ENCODE data around the gene ELL2. TPM values are rescaled to one million over a fixed set of nuclear protein-coding genes. Genes with fewer than 3 reads are reported as not detected.

Gene ELL2
- total RNA-seq, 1 donor from 2014 or later, result 52.1 TPM

DNA sequence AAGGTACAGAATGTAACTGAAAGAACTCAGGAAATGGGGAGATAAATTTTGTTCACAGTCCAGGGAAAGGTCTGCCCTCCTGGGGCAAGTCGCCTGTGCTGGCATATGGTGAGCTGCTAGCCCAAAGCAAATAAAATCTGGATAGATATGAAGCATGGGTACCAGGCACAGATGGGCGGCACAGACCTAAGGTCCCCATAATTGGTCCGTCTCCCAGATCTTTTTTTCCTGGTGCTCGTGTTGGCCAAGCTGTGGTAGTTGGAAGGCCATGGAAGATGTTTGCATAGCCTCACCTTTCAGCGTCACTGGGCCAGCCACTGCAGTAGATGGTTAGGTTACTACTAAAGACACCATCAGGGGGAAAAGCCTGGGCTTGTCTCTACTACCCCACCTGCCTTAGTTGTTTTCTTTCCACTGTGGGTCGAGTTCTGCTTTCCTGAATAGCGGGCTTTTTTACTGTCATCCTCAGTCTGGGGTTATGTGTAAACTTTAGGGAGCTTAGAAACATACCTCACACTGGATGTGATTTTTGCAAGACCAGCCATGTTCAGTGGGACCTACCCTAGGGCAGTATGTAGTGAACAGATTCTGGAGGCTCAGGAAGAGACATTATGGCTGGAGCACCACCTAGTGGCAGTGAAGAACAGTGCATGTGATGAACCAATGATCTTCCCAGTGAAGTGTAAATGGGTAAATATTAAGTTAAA, 114.9 kb downstream of the ELL2 start:
- no peak overlapping the region for H3K4me3 ChIP-seq
- ATAC-seq (peak; percentile 83), DNase-seq (no peak)
- no peaks in the 10 kb centered on the region for H3K27me3 ChIP-seq
- H3K9me3 ChIP-seq, result no peaks in the 10 kb centered on the region
- intact Hi-C loops (cut with DNase I), result loop anchor here (5.0 to 10.0 kb wide), 2 partner anchors 64 to 202 kb away; partner anchors contain the start of gene RFESD
- peak; percentile 94 for TF ChIP-seq CTCF (IDR thresholded peaks at IDR 0.05)
- no peak overlapping the region for H3K27ac ChIP-seq
- H3K4me1 ChIP-seq, result peaks cover 29% of the 10 kb centered on the region
- H3K36me3 ChIP-seq, result no peaks in the 10 kb centered on the region

DNA sequence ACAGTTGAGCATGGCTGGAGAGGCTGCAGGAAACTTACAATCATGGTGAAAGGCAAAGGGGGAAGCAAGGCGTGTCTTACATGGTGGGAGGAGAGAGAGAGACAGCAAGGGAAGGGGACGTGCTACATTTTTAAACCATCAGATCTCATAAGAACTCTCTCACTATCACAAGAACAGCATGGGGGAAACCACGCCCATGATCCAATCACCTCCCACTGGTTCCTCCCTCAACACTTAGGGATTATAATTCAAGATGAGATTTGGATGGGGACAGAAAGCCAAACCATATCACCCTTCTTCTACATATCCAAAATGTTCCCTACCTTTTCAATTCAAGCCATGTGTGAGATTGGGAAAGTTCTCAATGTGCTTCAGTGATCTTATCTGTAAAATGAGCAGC, 116.3 kb downstream of the ELL2 start:
- H3K4me1 ChIP-seq, result peaks cover 30% of the 10 kb centered on the region
- intact Hi-C loops (cut with DNase I), result loop anchor here (5.0 to 10.0 kb wide), 2 partner anchors 63 to 201 kb away; partner anchors contain the start of gene RFESD
- no peak for TF ChIP-seq CTCF (IDR thresholded peaks at IDR 0.05)
- no peaks in the 10 kb centered on the region for H3K27me3 ChIP-seq
- no peaks in the 10 kb centered on the region for H3K36me3 ChIP-seq
- DNase-seq (no peak), ATAC-seq (no peak)
- H3K4me3 ChIP-seq, result no peak overlapping the region
- H3K27ac ChIP-seq, result no peak overlapping the region
- H3K9me3 ChIP-seq, result no peaks in the 10 kb centered on the region

GRCh38 chr5:95843733-95844223, 117.9 kb downstream of the ELL2 start:
- peak; percentile 70 for DNase-seq
- no peak for TF ChIP-seq CTCF (IDR thresholded peaks at IDR 0.05)
- Histone ChIP-seq H3K9me3 (no peaks in the 10 kb centered on the region), H3K4me1 (peaks cover 28% of the 10 kb centered on the region), H3K27me3 (no peaks in the 10 kb centered on the region), H3K27ac (peak overlapping the region; percentile 81), H3K4me3 (no peak overlapping the region), H3K36me3 (no peaks in the 10 kb centered on the region)
- ATAC-seq, result peak; percentile 17
- intact Hi-C loops (cut with DNase I), result loop anchor here (10.0 kb wide), 1 partner anchor 199 kb away; the partner anchor contains the start of gene RFESD

DNA sequence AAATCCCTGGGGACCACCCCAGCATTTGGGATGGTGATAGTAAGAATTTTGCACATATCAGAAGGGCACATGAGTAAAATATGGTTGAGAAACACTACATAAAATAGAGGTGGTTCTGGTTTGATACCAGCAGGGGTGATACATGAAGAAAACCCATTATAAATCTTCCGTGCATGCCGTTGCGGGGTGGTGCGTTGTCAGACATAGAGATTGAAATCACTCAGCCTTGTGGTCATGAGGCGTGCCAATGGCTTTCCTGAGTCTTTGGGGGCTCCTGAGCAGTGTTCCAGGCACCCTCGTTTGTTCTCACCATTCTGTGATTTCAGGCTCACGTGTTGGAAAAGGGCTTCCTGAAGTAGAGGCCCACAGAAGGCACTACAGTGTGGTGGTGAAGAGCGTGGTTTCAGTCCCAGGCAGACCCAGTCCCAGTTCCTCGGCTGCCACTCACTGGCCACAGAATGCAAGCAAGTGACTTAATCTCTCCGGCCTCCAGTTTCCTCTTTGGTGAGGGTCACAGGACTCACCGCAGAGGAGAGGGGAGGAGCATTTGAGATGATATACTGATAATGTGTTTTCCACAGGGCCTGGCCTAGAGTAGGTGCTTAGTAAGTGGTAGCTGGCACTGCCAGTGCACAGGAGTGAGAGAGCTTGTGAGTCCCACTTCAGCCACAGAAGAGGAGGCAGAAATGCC, 118.7 kb downstream of the ELL2 start:
- intact Hi-C loops (cut with DNase I), result loop anchor here (10.0 kb wide), 1 partner anchor 198 kb away; the partner anchor contains the start of gene RFESD
- Histone ChIP-seq H3K27me3 (no peaks in the 10 kb centered on the region), H3K4me3 (no peak overlapping the region), H3K9me3 (no peaks in the 10 kb centered on the region), H3K36me3 (no peaks in the 10 kb centered on the region), H3K4me1 (peaks cover 28% of the 10 kb centered on the region), H3K27ac (peak overlapping the region; percentile 81)
- TF ChIP-seq CTCF (IDR thresholded peaks at IDR 0.05), result peak; percentile 30
- ATAC-seq (peak; percentile 93), DNase-seq (peak; percentile 90)

- Histone ChIP-seq H3K4me1 (peaks cover 28% of the 10 kb centered on the region), H3K4me3 (no peak overlapping the region), H3K9me3 (no peaks in the 10 kb centered on the region), H3K36me3 (no peaks in the 10 kb centered on the region), H3K27me3 (no peaks in the 10 kb centered on the region), H3K27ac (peak overlapping the region; percentile 81)
- DNase-seq (no peak), ATAC-seq (peak; percentile 70)
- intact Hi-C loops (cut with DNase I), result loop anchor here (10.0 kb wide), 1 partner anchor 197 kb away; the partner anchor contains the start of gene RFESD
- TF ChIP-seq CTCF (IDR thresholded peaks at IDR 0.05), result no peak
These were observed 119.5 kb downstream of the ELL2 start for GRCh38 chr5:95841914-95842812.
